ENCODE results near the gene TDRD10.
A peak's percentile ranks its signal among the peaks of the same experiment; 100 is the strongest.

Gene TDRD10

GRCh38 chr1:154539486-154540483 is 37.8 kb downstream of the TDRD10 start:
- POLR2A ChIA-PET (ENCODE audit: low non-redundant PET), result no interaction called here
- CTCF ChIA-PET, result no interaction called here
- no peak for TF ChIP-seq CTCF (conservative IDR thresholded peaks at IDR 0.05; ENCODE audit: low read depth)

GRCh38 chr1:154541231-154541630 is 39.2 kb downstream of the TDRD10 start:
- ChIA-PET CTCF (no interaction called here), POLR2A (ENCODE audit: low non-redundant PET) (no interaction called here)
- no peak for DNase-seq (ENCODE audit: low spot score)
- TF ChIP-seq CTCF (conservative IDR thresholded peaks at IDR 0.05; ENCODE audit: low read depth), result no peak
- H3K27ac ChIP-seq, result no peak overlapping the region

More at GRCh38 chr1:154539486-154540483, 37.8 kb downstream of the TDRD10 start:
- no peak for DNase-seq (ENCODE audit: low spot score)
- H3K27ac ChIP-seq, result no peak overlapping the region

- ChIA-PET POLR2A (ENCODE audit: low non-redundant PET) (interaction anchor here (0.6 kb wide), 1 partner anchor 14 kb away, joined by 3 read pairs; no protein-coding TSS in a partner anchor), CTCF (interaction anchor here (0.6 to 1.4 kb wide), 7 partner anchors 9 to 333 kb away, joined by 3 to 16 read pairs (median 3); no protein-coding TSS in a partner anchor)
- peak; percentile 34 for TF ChIP-seq CTCF (conservative IDR thresholded peaks at IDR 0.05; ENCODE audit: low read depth)
- peak; percentile 66 for DNase-seq (ENCODE audit: low spot score)
- peak overlapping the region; percentile 76 for H3K27ac ChIP-seq
Observed at GRCh38 chr1:154546264-154547063, 44.4 kb downstream of the TDRD10 start.

- TF ChIP-seq CTCF (conservative IDR thresholded peaks at IDR 0.05; ENCODE audit: low read depth), result no peak
- CTCF ChIA-PET, result interaction anchor here (0.6 to 1.4 kb wide), 7 partner anchors 8 to 333 kb away, joined by 3 to 16 read pairs (median 3); no protein-coding TSS in a partner anchor
- no peak for DNase-seq (ENCODE audit: low spot score)
- H3K27ac ChIP-seq, result peak overlapping the region; percentile 76
- POLR2A ChIA-PET (ENCODE audit: low non-redundant PET), result interaction anchor here (0.6 kb wide), 1 partner anchor 14 kb away, joined by 3 read pairs; no protein-coding TSS in a partner anchor
Observed at GRCh38 chr1:154547105-154547732, 45.2 kb downstream of the TDRD10 start.

- DNase-seq (ENCODE audit: low spot score), result no peak
- POLR2A ChIA-PET (ENCODE audit: low non-redundant PET), result no interaction called here
- CTCF ChIA-PET, result no interaction called here
- TF ChIP-seq CTCF (conservative IDR thresholded peaks at IDR 0.05; ENCODE audit: low read depth), result no peak
- no peak overlapping the region; the same call in 1 of the 2 replicates for H3K27ac ChIP-seq
Observed at GRCh38 chr1:154548028-154548427, 46.0 kb downstream of the TDRD10 start.
